Liver (tissue), 9 donors: ENCODE data around the gene KRTAP10-9. TPM values are rescaled to one million over a fixed set of nuclear protein-coding genes. Genes with fewer than 3 reads are reported as not detected.

Source experiments
- DNase-seq: peaks from one replicate; pipeline ENCODE4 v3.0.0-alpha.2; 2017; ENCODE audit warnings: low spot score
- H3K27ac ChIP-seq, 2 donors: one replicate each; pipeline ENCODE4 v1.7.0; 2013; ENCODE audit warnings: inconsistent platforms in 2 of 2, low read length in 2 of 2, control low read depth in 1 of 2, low read depth in 1 of 2, mild to moderate bottlenecking in 1 of 2
- H3K27me3 ChIP-seq, 4 donors: one replicate each; pipeline versions ENCODE4 v1.6.1 to v1.7.0; 2013; ENCODE audit warnings: low read length in 3 of 4, inconsistent platforms in 1 of 4, mild to moderate bottlenecking in 1 of 4, moderate library complexity in 1 of 4; ENCODE audit not compliant: control insufficient read depth in 4 of 4, insufficient read depth in 4 of 4
- H3K36me3 ChIP-seq, 4 donors: one replicate each; pipeline versions ENCODE4 v1.6.1 to v1.7.0; 2013; ENCODE audit warnings: low read length in 3 of 4, mild to moderate bottlenecking in 3 of 4, low read depth in 1 of 4, moderate library complexity in 1 of 4; ENCODE audit not compliant: control insufficient read depth in 4 of 4, insufficient read depth in 3 of 4
- H3K4me1 ChIP-seq, 4 donors: one replicate each; pipeline versions ENCODE4 v1.6.1 to v1.7.0; 2013; ENCODE audit warnings: low read length in 3 of 4, mild to moderate bottlenecking in 3 of 4, moderate library complexity in 1 of 4; ENCODE audit not compliant: control insufficient read depth in 4 of 4, insufficient read depth in 4 of 4
- H3K4me3 ChIP-seq, 3 donors: one replicate each; pipeline versions ENCODE4 v1.6.1 to v1.7.0; 2013; ENCODE audit warnings: low read length in 3 of 3, control low read depth in 1 of 3, low read depth in 1 of 3, mild to moderate bottlenecking in 1 of 3
- H3K9ac ChIP-seq, 2 donors: one replicate each; pipeline ENCODE4 v1.7.0; 2013; ENCODE audit warnings: low read length in 2 of 2, mild to moderate bottlenecking in 2 of 2, moderate library complexity in 2 of 2, control low read depth in 1 of 2, low read depth in 1 of 2
- H3K9me3 ChIP-seq, 4 donors: one replicate each; pipeline versions ENCODE4 v1.6.1 to v1.7.0; 2013; ENCODE audit warnings: low read length in 3 of 4; ENCODE audit not compliant: control insufficient read depth in 4 of 4
- EGR1 ChIP-seq, 2 donors: IDR thresholded peaks; 2 replicates each; pipeline ENCODE4 v1.6.1; 2016 to 2018; ENCODE audit warnings: antibody characterized with exemption in 2 of 2, low read depth in 2 of 2
- FOXA1 ChIP-seq: IDR thresholded peaks from 2 replicates; pipeline ENCODE4 v1.6.1; 2016; ENCODE audit warnings: antibody characterized with exemption
- FOXA2 ChIP-seq: IDR thresholded peaks from 2 replicates; pipeline ENCODE4 v1.6.1; 2016; ENCODE audit warnings: antibody characterized with exemption
- HNF4A ChIP-seq, 2 donors: conservative IDR thresholded peaks; 2 replicates each; pipeline ENCODE4 v1.6.1; 2016; ENCODE audit warnings: antibody characterized with exemption in 2 of 2, mild to moderate bottlenecking in 2 of 2
- HNF4G ChIP-seq: IDR thresholded peaks from 2 replicates; pipeline ENCODE4 v1.6.1; 2016; ENCODE audit warnings: antibody characterized with exemption
- JUND ChIP-seq, 2 donors: IDR thresholded peaks; 2 replicates each; pipeline ENCODE4 v1.6.1; 2016; ENCODE audit warnings: antibody characterized with exemption in 2 of 2
- MAX ChIP-seq: IDR thresholded peaks from 2 replicates; pipeline ENCODE4 v1.6.1; 2016; ENCODE audit warnings: antibody characterized with exemption
- NR2F2 ChIP-seq: IDR thresholded peaks from 2 replicates; pipeline ENCODE4 v1.6.1; 2016; ENCODE audit warnings: antibody characterized with exemption
- RAD21 ChIP-seq, 2 donors: IDR thresholded peaks; 2 replicates each; pipeline ENCODE4 v1.6.1; 2016; ENCODE audit warnings: antibody characterized with exemption in 2 of 2, mild to moderate bottlenecking in 2 of 2
- RXRA ChIP-seq, 2 donors: IDR thresholded peaks; 2 replicates each; pipeline ENCODE4 v1.6.1; 2017 to 2018; ENCODE audit warnings: antibody characterized with exemption in 2 of 2, mild to moderate bottlenecking in 1 of 2
- SP1 ChIP-seq: IDR thresholded peaks from 2 replicates; pipeline ENCODE4 v1.6.1; 2018; ENCODE audit warnings: antibody characterized with exemption, mild to moderate bottlenecking
- TAF1 ChIP-seq: conservative IDR thresholded peaks from 2 replicates; pipeline ENCODE4 v1.6.1; 2016; ENCODE audit warnings: antibody characterized with exemption, mild to moderate bottlenecking
- YY1 ChIP-seq: IDR thresholded peaks from 2 replicates; pipeline ENCODE4 v1.6.1; 2016; ENCODE audit warnings: antibody characterized with exemption, mild to moderate bottlenecking
- ZBTB33 ChIP-seq: IDR thresholded peaks from 2 replicates; pipeline ENCODE4 v1.6.1; 2016; ENCODE audit warnings: antibody characterized with exemption
- WGBS: extraction: QIAGEN DNeasy Blood & Tissue Kit; methylation state at CpG from one replicate; pipeline ENCODE4 v1.1.7; 2013; 5-methylcytosine and 5-hydroxymethylcytosine counted together
- polyA plus RNA-seq, 2 donors: library from polyadenylated mRNA; stranded (reverse) in 1 of 2; unstranded in 1 of 2; fragments of 200-250 nt in 1 of 2; fragments of >200 nt in 1 of 2; fragmentation: Nextera tagmentation in 1 of 2; extraction: Ambion mirVana in 1 of 2; gene quantifications; one replicate each; pipeline versions ENCODE4 v1.2.1 to v1.2.3, GENCODE V29; 2013 to 2015
- total RNA-seq, 2 donors: library from RNA; depleted of rRNA; stranded (reverse); fragments of >200 nt; gene quantifications; one replicate each; pipeline ENCODE4 v1.2.3, GENCODE V29; 2014
- TF ChIP-seq, protein P1 (sequence below): IDR thresholded peaks from 2 replicates; pipeline ENCODE4 v1.6.1; 2016; ENCODE audit warnings: antibody characterized with exemption, mild to moderate bottlenecking
- TF ChIP-seq, protein P2 (sequence below): IDR thresholded peaks from 2 replicates; pipeline ENCODE4 v1.6.1; 2016; ENCODE audit warnings: antibody characterized with exemption
- donor health status: healthy.
- donor health status: healthy.
- donor health status: healthy.
- donor health status: healthy.
- donor health status: healthy.

Gene KRTAP10-9
- total and polyA plus RNA-seq, 4 donors = not detected

DNA sequence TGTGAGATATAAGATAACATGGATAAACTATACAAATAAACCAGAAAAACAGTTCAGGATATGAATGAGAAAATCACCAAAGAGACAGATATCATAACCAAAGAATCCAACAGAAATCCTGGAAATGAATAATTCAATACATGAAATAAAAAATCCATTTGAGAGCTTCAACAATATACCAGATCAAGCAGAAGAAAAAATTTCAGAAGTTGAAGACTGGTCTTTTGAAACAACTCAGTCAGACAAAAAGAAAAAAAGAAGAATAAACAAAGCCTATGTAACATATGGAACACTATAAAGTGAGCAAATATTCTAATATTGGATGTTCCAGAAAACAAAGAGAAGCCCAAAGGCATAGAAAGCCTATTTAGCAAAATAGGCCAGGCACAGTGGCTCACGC lies 45.0 kb downstream of the KRTAP10-9 start:
- no peak overlapping the region for H3K4me3 ChIP-seq
- no peak for DNase-seq
- 97% methylated on average over 1 of the region's 1 CpG for WGBS
- H3K36me3 ChIP-seq = no peaks in the 10 kb centered on the region
- H3K27me3 ChIP-seq = no peaks in the 10 kb centered on the region
- H3K9ac ChIP-seq = no peak overlapping the region
- H3K27ac ChIP-seq = no peak overlapping the region
- TF ChIP-seq FOXA1 (no peak), ZBTB33 (no peak), NR2F2 (no peak), YY1 (no peak), HNF4G (no peak), RAD21 (IDR thresholded peaks at IDR 0.05) (no peak), RXRA (IDR thresholded peaks at IDR 0.05) (no peak), TAF1 (no peak), FOXA2 (no peak), MAX (no peak), SP1 (no peak), EGR1 (IDR thresholded peaks at IDR 0.05; ENCODE audit: low read depth in 2 of 2) (no peak)
- TF ChIP-seq, protein P1, sequence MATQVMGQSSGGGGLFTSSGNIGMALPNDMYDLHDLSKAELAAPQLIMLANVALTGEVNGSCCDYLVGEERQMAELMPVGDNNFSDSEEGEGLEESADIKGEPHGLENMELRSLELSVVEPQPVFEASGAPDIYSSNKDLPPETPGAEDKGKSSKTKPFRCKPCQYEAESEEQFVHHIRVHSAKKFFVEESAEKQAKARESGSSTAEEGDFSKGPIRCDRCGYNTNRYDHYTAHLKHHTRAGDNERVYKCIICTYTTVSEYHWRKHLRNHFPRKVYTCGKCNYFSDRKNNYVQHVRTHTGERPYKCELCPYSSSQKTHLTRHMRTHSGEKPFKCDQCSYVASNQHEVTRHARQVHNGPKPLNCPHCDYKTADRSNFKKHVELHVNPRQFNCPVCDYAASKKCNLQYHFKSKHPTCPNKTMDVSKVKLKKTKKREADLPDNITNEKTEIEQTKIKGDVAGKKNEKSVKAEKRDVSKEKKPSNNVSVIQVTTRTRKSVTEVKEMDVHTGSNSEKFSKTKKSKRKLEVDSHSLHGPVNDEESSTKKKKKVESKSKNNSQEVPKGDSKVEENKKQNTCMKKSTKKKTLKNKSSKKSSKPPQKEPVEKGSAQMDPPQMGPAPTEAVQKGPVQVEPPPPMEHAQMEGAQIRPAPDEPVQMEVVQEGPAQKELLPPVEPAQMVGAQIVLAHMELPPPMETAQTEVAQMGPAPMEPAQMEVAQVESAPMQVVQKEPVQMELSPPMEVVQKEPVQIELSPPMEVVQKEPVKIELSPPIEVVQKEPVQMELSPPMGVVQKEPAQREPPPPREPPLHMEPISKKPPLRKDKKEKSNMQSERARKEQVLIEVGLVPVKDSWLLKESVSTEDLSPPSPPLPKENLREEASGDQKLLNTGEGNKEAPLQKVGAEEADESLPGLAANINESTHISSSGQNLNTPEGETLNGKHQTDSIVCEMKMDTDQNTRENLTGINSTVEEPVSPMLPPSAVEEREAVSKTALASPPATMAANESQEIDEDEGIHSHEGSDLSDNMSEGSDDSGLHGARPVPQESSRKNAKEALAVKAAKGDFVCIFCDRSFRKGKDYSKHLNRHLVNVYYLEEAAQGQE = no peak
- TF ChIP-seq, protein P2, sequence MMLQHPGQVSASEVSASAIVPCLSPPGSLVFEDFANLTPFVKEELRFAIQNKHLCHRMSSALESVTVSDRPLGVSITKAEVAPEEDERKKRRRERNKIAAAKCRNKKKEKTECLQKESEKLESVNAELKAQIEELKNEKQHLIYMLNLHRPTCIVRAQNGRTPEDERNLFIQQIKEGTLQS = no peak
- peaks cover 0 to 8% (median 3%) of the 10 kb centered on the region in 4 donors for H3K9me3 ChIP-seq
- no peaks in the 10 kb centered on the region for H3K4me1 ChIP-seq

DNA sequence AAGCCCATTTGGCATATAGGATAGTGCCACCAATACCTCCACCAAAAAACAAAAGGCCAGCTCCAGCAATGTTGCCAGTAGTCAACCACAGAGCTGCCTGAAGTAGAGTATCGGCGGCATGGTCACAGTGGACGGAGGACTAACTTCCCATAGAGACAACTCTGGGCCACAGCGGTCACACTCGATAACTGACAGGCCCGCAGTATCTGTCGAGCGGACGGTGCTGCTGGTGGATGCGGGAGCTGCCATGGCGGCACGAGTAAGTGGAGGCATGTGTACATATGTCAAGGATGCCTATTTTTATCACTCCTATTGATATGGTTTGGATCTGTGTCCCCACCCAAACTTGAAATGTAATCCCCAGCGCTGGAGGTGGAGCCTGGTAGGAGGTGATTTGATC lies 51.0 kb downstream of the KRTAP10-9 start:
- no peaks in the 10 kb centered on the region for H3K36me3 ChIP-seq
- H3K9ac ChIP-seq = no peak overlapping the region
- 94% methylated on average over 13 of the region's 13 CpGs for WGBS
- no peaks in the 10 kb centered on the region for H3K4me1 ChIP-seq
- H3K27ac ChIP-seq = no peak overlapping the region
- no peaks in the 10 kb centered on the region for H3K27me3 ChIP-seq
- no peak overlapping the region for H3K4me3 ChIP-seq
- H3K9me3 ChIP-seq = peaks cover 0 to 5% (median 0%) of the 10 kb centered on the region in 4 donors
- TF ChIP-seq FOXA2 (no peak), JUND (IDR thresholded peaks at IDR 0.05) (no peak), RXRA (IDR thresholded peaks at IDR 0.05) (no peak), HNF4A (conservative IDR thresholded peaks at IDR 0.05) (no peak), NR2F2 (no peak), EGR1 (IDR thresholded peaks at IDR 0.05; ENCODE audit: low read depth in 2 of 2) (no peak), FOXA1 (no peak)
- TF ChIP-seq, protein P1 = no peak
- TF ChIP-seq, protein P2 = no peak
- no peak for DNase-seq
